Germinal center (tissue), 1 donor: ENCODE results near the gene ANKRD13A.

Source experiments
- DNase-seq: peaks from one replicate; pipeline ENCODE4 v3.0.0; 2012; ENCODE audit warnings: mixed read lengths, low spot score

The ANKRD13A gene

DNA sequence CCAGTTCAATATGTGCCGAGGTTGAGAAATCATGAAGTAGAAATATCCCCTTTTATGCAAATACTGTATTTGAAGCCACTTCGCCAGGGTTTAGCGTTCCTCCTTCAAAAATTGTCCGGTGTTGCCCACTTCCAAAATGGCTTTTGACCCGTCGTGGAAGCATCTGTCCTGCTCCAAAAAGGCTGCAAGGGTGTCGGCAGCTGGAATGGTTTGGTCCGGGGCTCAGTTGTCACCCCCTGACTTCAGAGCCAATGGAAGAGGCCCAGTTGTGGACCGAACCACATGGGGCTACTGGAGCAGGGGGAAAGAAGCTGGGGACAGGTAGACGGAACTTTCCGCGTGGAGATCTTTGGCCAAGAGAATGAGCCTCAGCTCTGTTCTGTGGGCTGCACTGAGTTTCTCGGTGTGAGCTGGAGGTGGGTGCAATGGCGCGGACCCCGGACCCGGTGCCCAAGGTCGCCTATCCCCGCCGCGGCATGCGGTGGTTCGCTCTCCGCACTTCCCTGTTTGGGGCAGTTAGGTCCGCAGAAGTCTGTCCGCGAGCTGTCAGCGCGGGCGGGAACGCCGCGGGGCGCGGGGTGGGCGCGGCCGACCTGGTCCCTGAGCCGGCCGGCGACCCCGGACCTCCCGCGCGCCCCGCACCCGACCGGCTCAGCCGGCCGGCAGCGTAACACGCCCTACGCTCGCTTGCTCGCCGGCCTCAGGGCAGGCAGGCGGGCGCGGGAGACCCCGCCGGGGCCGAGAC, at the start of gene ANKRD13A:
ANKRD13A (plus strand) TSS at position 527 of the 745 bp plus-strand sequence. CDS start 259 bp downstream, outside the sequence.
- peak; percentile 85 for DNase-seq

DNA sequence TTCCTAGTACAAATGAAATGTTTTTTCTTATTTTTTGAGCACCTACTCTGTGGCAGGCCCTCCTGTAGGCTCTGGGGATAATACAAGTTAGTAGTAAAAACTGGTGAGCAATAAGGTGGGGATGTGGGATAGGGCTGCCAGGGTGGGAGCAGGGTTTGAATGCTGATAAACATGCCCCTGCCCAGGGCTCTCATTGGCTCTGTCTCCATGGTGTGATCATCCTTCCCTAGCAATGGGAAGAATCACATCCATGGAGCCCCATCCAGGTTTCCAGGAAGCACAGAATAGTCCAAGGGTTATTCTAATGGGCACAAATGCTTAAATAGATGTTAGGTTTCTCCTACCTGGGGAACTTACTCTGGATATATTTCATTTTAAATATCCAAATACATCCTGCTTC, 48.6 kb upstream of the ANKRD13A start:
- DNase-seq, result no peak

DNA sequence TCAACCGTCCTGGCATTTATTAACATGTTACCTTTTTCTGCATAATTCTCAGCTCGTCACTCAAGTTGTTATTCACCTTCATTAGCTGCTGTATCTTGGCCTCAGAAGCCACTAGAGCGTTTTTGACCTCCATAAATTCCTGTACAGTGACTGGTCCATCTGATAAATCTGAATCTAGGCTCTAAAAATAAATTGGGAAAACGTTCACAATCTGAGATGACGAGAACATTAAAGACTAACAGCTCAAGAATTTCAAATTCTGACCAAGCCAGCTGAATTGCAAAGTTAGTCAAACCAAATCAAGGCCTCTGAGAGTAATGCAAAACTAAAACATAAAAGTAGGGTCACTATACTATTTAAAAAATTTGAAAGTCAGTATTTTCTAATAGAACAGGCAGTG, 48.1 kb upstream of the ANKRD13A start:
- DNase-seq, result no peak

DNA sequence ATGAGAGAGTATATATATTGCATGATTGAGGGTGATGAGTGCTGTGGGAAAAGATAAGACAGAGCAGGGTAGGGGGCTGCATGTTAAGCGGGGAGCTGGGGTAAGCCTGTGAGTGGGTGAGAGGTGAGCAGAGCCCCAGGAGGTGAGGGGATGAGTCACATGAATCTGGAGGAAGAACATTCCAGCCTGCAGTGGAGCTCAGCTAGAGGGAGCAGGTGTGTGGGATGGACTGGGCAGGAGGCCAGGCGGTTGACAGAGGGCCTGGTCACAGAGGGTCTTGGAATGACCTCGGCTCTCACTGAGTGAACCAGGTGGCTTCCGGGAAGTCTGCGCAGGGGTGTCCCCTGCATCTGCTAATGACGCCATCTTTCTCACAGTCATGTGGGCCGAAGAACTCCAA, 47.5 kb upstream of the ANKRD13A start:
- no peak for DNase-seq

DNA sequence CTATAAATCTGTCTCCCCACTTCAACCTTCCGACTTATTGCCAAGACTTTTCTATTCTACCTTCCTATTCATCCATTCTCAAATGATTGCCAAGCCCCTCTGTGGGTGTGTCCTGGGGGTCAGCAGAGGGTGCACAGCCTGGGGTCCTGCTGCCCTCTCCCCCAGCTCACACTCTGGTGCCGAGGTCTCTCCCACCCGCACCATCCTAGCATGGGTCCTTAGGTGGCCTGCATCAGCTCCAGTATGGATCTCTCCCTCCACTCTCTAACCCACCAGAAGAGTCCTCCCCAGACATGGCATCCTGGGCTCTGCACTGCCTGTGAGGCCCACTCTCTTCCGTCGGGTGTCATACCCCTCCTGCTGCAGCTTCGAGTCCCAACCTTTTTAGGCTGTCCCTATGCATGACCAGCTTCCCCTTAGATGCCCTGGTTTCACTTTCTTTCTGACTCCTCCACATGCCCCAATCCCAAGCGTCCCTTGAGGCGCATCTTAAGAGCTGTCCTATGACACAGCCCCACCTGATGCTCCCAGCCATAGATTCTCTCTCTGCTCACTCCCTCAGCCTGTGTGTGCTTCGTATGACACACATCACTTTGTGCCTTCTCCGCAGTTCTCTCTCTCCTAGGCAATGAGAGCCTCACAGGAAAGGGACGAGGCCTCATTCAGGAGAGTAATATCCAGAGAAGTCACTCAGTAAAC, 46.9 kb upstream of the ANKRD13A start:
- DNase-seq, result peak; percentile 76

DNA sequence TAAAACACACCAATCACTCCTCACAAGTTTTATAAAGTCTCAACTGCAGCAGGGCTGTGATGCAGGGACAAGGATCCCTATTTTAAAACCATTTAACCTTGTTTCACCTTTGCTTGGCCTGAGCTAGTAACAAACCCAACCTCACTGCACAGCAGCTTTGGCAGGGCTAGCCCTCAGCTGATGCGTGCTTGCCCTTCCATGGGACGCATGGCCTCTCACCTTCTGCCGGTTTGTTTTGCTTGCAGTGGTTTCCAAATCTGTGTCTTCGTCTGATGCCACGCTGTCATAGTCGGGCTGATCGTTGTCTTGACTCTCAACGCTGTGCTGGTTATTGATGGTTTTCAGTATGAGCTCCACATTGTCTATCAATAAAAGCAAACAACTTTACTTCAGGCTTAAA, 46.4 kb upstream of the ANKRD13A start:
- DNase-seq, result no peak

DNA sequence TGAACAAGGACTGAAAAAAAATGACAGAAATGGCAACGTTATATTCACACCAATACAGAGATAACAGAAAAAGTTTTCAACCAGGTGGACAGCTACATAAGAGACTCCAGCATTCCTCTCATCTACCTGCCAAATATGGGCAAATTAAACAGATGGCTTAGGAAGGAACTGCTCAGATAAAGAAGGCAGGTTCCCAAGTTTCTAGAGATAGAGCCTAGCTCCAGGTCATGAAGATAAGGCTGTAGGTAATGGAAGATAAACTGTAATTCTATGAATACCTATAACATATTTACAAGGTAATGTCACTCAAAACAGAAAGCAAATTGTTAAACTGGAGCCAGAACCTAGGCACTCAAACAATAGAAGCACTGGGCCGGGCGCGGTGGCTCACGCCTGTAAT, 45.6 kb upstream of the ANKRD13A start:
- no peak for DNase-seq

DNA sequence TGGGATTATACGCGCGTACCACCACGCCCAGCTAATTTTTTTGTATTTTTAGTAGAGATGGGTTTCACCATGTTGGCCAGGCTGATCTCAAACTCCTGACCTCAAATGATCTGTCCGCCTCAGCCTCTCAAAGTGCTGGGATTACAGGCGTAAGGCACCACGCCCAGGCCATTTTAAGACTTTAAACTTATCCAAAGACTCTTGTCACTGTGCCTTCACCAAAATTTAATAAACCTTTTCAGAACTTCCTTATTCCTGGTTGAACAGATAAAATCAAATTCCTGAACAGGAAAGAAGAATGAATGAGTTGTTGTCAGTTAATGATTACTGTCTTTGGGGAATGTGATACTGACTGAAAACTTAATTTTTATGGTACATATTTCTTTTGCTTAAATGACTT, 40.9 kb upstream of the ANKRD13A start:
- DNase-seq, result no peak

DNA sequence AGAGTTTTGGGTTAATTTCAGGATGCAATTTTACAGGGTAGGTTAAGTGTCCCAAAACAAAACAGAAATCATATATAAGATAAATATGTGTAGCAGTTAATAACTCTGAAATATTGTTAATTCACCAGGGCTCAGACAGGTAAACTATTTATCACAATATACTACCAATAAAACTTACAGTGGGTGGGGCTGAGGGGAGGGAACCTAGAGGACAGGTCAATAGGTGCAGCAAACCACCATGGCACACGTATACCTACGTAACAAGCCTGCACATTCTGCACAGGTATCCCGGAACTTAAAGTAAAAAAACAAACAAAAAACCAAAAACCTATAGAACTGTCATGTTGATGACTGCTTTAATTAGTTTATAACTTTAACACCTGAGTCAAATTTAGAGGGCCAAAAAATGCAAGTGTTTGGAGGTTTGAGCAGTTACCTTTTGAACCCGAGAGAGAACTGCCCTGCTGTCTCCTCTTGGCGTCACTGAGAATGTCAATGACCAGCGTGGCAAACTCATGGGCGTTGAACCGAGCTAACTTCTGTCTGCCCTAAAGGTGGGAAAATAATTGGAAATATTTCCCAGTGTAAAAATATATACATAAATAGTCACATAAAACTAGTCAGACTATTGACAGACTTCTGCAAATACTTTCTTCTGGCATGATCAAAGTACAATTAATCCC, 39.7 kb upstream of the ANKRD13A start:
- no peak for DNase-seq

DNA sequence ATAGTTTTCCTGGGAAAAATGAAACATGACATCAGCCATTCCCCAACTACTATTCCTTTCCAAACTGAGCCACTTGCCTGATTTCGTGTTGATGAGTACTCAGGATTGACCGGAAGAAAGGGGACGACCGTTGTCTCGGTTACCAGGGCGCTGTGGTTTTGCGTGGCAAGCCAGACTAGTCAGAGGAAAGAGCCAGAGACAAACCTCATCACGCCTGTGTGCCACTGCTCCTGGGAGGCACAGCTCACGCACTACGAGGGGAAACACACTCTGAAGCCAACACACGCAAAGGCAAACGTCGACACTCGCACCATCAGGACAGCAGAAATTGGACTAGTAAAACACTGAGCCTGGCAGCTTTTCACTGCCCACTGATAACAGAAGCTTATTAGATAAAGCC, 38.0 kb upstream of the ANKRD13A start:
- no peak for DNase-seq

DNA sequence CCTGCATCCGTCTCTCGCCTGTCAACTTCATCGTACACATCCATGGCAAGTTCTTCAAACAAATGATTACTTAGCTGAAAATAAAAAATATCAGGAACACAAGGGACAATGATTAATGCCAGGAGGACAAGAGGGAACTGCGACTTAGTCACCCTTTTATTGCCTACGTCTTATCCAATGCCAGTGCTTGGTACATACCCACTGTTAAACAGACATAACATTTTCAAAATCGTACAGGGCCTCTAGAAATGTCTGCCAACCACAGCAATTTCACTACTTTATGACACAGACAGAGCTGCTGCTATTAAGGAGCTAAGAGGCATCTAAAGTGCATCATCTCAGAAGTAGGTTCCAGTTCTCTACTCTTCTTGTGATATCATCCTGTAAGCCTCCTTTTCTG, 37.6 kb upstream of the ANKRD13A start:
- no peak for DNase-seq

DNA sequence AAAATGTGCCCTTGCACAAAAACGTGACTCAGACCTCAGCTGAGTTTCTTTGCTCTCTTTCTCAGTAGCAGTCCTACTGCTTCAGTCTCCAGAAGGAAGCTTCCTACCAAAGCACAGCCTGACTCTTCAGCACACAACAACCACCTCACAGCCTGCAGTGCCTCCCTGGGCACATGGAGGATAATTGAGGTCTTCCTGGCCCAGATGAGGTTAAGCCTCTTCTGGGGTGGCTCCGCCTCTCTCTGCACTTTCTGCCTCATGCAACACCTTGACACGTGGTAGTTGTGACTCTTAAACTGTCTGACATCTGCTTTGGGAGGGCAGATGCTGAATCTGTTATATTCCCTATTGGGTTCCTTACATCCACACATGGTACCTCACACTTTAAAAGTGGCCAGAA, 36.8 kb upstream of the ANKRD13A start:
- no peak for DNase-seq

DNA sequence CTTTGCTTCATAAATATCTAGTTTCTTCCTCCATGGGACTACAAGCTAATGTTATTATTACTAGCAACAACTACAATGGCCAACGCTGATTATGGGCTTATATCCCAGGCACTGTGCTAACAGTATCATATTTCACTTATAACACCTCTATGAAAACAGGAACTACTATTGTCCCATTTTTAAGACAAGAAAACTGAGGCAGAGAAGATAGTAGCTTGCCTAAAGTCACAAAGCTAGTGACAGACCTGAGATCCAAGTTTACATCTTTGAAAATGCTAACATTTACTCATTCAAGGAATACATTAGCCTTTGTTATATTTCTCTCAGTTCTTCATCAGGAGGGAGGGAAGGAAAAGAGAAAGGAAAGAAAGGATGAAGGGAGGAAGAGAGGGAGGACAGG, 35.9 kb upstream of the ANKRD13A start:
- DNase-seq, result no peak

DNA sequence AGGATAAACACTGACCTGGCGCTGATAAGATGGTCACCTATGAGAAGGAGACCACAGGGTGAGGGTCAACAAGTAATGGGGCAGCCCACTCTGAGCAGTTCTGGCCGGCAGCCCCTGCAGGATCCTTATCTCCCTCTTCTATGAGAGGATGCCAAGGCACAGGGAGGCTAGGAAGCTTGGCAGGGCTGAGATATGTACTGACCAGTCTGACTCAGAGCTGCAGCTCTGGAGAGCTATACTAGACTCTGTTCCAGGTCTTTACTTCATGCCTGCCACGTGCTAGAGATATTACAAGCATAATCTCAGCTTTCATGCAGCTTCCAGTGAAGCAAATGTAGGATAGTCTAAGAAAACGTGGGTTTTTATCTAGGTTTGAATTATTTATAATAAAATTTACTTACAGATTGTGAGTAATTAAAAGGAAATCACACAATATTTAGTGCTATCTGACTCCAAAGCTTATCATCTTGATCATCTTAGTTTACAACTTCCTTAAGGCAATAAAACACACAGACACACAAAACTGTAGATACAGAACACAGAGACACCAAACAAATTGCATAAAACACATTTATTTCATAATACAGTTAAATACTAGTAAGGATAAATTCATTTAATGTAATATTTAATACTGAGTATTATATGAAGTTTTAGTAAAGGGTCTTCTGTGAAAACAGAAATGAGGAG, 35.3 kb upstream of the ANKRD13A start:
- no peak for DNase-seq

DNA sequence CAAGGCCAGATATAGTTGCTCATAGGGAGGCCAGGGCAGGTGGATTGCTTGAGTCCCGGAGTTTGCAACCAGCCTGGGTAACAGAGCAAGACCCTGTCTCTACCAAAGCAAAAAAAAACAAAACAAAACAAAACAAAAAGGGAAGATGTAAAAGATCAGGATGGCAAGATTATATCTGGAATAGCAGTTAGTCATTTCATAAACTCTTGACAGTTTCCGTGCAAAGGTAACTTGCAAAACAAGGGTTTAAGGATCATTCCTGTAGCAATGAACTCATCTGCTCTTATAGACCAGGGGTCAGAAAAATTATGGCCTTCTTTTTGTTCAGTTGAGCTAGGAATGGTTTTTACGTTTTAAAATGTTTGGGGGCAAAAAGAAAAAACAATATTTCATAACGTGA, 32.7 kb upstream of the ANKRD13A start:
- DNase-seq, result no peak

DNA sequence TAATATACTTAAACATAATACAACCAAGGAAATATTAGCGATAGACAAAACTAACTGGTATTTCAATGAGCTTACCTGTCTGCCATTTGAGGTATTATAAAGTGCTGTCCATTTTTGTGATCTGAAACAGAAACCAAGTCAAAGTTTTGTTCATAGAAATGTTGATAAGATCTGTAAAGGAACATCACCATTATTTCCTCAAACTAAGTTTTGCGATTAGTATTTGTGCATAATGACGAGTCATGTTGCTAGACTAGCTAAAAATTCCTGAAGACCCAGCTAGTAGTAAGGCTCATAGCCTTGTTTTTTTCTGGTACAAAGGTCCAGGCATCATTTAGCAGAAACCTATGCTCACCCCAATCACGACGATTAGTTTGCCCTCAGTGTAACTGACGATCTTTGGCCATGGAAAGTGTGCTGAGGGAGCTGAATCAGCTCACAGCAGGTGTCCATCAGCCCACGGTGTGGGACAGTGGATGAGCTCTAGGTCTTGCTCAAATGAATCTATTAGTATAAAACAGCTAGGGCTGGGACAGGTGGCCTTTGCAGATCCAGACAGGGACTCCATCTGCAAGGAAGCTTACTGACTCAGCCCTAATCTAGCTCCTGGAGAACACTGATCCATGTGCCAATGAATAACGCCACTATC, 31.7 kb upstream of the ANKRD13A start:
- no peak for DNase-seq

DNA sequence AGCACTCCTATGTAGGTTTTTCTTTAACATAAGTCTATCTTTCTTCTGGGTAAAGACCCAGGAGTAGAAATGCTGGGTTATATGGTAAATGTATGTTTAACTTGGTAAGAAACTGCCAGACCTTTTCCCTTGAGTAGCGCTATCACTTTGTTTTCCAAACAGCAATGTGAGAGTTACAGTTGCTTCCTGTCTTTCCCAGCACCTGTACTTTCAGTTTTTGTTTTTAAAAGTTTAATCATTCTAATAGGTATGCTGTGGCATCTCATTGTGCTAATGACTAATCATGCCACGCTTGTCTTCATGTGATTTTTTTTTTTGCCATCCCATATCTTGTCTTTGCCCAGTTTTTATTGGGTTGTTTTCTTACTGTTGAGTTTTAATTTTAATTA, 31.2 kb upstream of the ANKRD13A start:
- DNase-seq, result no peak

DNA sequence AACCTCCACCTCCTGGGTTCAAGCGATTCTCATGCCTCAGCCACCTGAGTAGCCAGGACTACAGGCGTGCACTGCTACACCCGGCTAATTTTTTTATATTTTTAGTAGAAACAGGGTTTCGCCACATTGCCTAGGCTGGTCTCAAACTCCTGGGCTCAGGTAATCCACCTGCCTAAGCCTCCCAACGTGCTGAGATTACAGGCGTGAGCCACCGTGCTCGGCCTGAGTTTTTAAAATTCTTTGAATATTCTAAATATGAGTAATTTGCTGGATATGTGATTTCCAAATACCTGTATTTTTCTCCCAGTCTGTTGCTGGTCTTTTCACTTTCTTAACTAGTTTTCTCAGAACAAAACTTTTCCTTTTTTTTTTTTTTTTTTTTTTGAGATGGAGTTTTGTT, 30.4 kb upstream of the ANKRD13A start:
- DNase-seq, result no peak

DNA sequence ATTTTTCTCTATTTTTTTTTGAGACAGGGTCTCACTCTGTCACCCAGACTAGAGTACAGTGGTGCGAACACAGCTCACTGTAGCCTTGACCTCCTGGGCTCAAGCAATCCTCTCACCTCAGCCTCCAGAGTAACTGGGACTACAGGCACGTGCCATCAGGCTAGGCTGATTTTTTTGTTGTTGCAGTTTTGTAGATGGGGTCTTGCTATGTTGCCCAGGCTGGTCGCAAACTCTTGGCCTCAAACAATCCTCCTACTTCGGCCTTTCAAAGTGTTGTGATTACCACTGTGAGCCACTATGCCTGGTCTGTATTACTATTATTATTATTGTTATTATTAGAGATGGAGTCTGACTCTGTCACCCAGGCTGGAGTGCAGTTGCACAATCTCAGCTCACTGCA, 26.4 kb upstream of the ANKRD13A start:
- DNase-seq, result no peak

DNA sequence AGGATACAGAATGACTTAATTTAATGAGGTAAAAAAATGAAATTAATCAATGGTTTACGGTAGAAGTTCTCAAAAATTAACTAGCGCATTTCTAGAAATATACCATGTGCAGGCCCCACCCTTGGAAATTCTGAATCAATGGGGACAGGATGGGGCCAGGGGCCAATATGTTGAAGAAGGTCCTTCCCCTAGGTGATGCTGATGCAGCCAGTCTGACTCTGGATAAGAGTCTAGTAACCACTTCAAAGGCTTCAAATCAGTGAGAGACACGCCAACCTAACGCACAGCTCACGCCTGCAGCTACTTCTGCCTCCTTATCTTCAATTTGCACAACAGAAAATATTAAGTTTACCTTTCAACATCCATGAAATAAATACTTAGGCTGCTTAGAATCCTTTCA, 17.9 kb upstream of the ANKRD13A start:
- no peak for DNase-seq

DNA sequence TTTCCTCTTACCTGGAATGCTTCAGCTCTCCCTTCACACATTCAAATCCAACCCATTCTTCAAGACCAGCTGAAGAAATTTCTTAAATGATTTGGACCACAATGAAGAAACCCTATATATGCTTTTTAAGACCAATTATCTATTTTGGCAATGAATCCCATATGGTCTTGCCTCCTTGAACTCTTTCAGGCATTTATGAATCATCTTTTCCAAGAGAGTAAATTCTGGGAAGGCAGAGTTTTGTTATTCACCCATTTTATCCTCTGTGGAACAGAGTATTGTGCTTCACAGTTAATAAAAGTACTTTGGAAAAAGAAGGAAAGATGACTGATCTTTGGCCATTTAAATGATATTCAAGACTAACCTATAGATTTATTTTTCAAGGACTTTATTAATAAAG, 17.0 kb upstream of the ANKRD13A start:
- no peak for DNase-seq
